ACC112 (cell line): ENCODE data around the gene DYNLT2B.
"Not testable (repeated sequence)": the region's sequence is repeated elsewhere in the genome, so short reads cannot be mapped to it uniquely, and the experiment has no call there.

ENCODE experiments used
- H2AFZ ChIP-seq: fragments of 200-600 bp; sonication (generic); one replicate; pipeline ENCODE4 v1.6.0; 2017; ENCODE audit warnings: antibody characterized with exemption, low read length; ENCODE audit not compliant: unreplicated experiment
- H3K27ac ChIP-seq: fragments of 200-600 bp; sonication (generic); 2 replicates; pipeline ENCODE4 v1.5.1; 2014; ENCODE audit warnings: low read depth, mild to moderate bottlenecking, antibody characterized with exemption, low read length, moderate library complexity
- H3K27me3 ChIP-seq: fragments of 200-600 bp; sonication (generic); 2 replicates; pipeline ENCODE4 v1.6.1; 2014; ENCODE audit warnings: mild to moderate bottlenecking, antibody characterized with exemption, low read length, moderate library complexity, mixed read lengths; ENCODE audit not compliant: insufficient read depth
- H3K36me3 ChIP-seq: fragments of 200-600 bp; sonication (generic); 2 replicates; pipeline ENCODE4 v1.6.1; 2016; ENCODE audit warnings: mild to moderate bottlenecking, antibody characterized with exemption, low read length, moderate library complexity, mixed read lengths; ENCODE audit not compliant: insufficient read depth
- H3K4me1 ChIP-seq: fragments of 200-600 bp; sonication (generic); one replicate; pipeline ENCODE4 v1.6.1; 2016; ENCODE audit warnings: low read length, mixed read lengths; ENCODE audit not compliant: insufficient read depth, unreplicated experiment, control insufficient read depth
- H3K4me3 ChIP-seq: fragments of 200-600 bp; sonication (generic); 2 replicates; pipeline ENCODE4 v1.5.1; 2014; ENCODE audit warnings: mild to moderate bottlenecking, low read depth, low read length
- H3K79me2 ChIP-seq: fragments of 200-600 bp; sonication (generic); one replicate; pipeline ENCODE4 v1.6.0; 2016; ENCODE audit warnings: low read length; ENCODE audit not compliant: control insufficient read depth, unreplicated experiment, insufficient read depth

Gene DYNLT2B

GRCh38 chr3:196327405-196327804 lies 9.4 kb upstream of the DYNLT2B start:
- Histone ChIP-seq H3K4me3 (no peak overlapping the region), H3K27ac (no peak overlapping the region), H3K79me2 (no peaks in the 10 kb centered on the region), H3K4me1 (no peaks in the 10 kb centered on the region), H3K36me3 (0 out of 2 replicates have a peak, but pooled peaks cover 2% of the 10 kb centered on the region), H2AFZ (no peak overlapping the region), H3K27me3 (no peaks in the 10 kb centered on the region)

DNA sequence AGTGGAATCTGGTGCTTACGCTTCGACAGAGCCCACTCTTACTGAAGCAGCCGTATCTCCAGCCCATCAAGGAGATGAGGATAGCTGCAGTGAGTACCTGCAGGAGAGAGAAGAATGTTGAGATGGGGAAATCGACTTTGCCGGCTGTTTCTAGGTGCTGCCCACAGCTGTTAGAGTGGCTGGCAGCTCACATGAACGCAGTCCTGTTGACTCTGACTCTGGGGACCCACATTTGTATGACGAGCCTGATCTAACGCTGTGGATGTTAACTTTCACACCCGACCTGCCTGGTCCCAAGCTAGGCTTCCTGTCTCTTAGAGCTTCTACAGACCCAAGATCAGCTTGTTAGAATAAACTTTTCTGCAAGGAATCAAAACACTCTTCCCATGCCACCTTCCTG lies 8.9 kb upstream of the DYNLT2B start:
- H3K27ac ChIP-seq: no peak overlapping the region
- H2AFZ ChIP-seq: no peak overlapping the region
- 0 out of 2 replicates have a peak, but pooled peaks cover 2% of the 10 kb centered on the region for H3K36me3 ChIP-seq
- H3K4me1 ChIP-seq: no peaks in the 10 kb centered on the region
- H3K27me3 ChIP-seq: no peaks in the 10 kb centered on the region
- no peak overlapping the region for H3K4me3 ChIP-seq
- no peaks in the 10 kb centered on the region for H3K79me2 ChIP-seq

DNA sequence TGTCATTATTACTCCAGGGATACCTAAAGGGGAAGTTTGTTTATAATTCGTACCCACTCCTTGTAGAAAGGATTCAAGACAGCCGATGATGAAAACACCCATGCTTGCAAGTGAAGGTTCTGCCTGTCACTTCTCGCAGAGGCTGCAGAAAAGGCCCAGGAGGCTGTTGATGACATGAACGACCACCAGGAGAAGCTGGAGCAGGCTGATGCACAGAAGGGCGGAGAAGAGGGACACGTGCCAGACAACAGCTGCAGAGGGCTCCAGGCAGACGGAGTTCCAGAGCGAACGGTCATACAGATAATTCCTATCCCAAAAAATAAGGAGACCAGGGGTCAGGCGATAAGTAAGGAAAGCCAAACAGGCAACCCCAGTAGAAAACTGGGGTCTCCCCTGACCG lies 5.7 kb upstream of the DYNLT2B start:
- Histone ChIP-seq H3K27me3 (no peaks in the 10 kb centered on the region), H3K79me2 (no peaks in the 10 kb centered on the region), H3K27ac (no peak overlapping the region), H3K4me3 (no peak overlapping the region), H3K36me3 (0 out of 2 replicates have a peak, but pooled peaks cover 2% of the 10 kb centered on the region), H2AFZ (no peak overlapping the region), H3K4me1 (no peaks in the 10 kb centered on the region)

GRCh38 chr3:196323016-196323415 lies 5.0 kb upstream of the DYNLT2B start:
- H3K4me1 ChIP-seq: no peaks in the 10 kb centered on the region
- no peaks in the 10 kb centered on the region for H3K79me2 ChIP-seq
- H3K27ac ChIP-seq: no peak overlapping the region
- H2AFZ ChIP-seq: no peak overlapping the region
- no peaks in the 10 kb centered on the region for H3K27me3 ChIP-seq
- 0 out of 2 replicates have a peak, but pooled peaks cover 2% of the 10 kb centered on the region for H3K36me3 ChIP-seq
- H3K4me3 ChIP-seq: no peak overlapping the region

- H3K79me2 ChIP-seq: no peaks in the 10 kb centered on the region
- H3K36me3 ChIP-seq: 0 out of 2 replicates have a peak, but pooled peaks cover 2% of the 10 kb centered on the region
- no peak overlapping the region for H3K4me3 ChIP-seq
- H2AFZ ChIP-seq: no peak overlapping the region
- H3K4me1 ChIP-seq: peaks cover 4% of the 10 kb centered on the region
- no peaks in the 10 kb centered on the region for H3K27me3 ChIP-seq
- no peak overlapping the region for H3K27ac ChIP-seq
These were observed 3.1 kb upstream of the DYNLT2B start for GRCh38 chr3:196321162-196321561.

- Histone ChIP-seq H2AFZ (no peak overlapping the region), H3K36me3 (0 out of 2 replicates have a peak, but pooled peaks cover 2% of the 10 kb centered on the region), H3K27ac (no peak overlapping the region), H3K27me3 (no peaks in the 10 kb centered on the region), H3K79me2 (no peaks in the 10 kb centered on the region), H3K4me3 (no peak overlapping the region), H3K4me1 (peaks cover 4% of the 10 kb centered on the region)
These were observed 2.1 kb upstream of the DYNLT2B start for GRCh38 chr3:196320137-196320536.

DNA sequence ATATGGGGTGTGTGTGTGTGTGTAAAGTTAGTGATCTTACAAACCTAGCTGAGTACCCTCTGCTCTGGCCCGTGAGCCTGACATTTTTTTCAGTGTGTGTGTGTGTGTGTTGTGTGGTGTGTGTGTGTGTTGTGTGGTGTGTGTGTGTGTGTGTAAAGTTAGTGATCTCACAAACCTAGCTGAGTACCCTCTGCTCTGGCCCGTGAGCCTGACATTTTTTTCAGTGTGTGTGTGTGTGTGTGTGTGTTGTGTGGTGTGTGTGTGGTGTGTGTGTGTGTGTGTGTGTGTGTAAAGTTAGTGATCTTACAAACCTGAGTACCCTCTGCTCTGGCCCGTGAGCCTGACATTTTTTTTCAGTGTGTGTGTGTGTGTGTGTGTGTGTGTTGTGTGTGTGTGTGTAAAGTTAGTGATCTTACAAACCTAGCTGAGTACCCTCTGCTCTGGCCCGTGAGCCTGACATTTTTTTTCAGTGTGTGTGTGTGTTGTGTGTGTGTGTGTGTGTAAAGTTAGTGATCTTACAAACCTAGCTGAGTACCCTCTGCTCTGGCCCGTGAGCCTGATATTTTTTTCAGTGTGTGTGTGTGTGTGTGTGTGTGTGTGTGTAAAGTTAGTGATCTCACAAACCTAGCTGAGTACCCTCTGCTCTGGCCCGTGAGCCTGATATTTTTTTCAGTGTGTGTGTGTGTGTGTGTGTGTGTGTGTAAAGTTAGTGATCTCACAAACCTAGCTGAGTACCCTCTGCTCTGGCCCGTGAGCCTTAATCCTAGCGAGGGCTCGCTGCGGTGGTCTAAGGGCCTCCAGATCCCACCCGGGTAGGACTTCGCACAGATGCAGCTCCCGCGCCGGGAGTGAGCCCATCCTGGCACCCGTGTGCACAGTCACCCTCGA lies 997 bp downstream of the DYNLT2B start:
- not testable (repeated sequence) for H3K27me3 ChIP-seq, H3K4me1 ChIP-seq, H3K79me2 ChIP-seq, H3K36me3 ChIP-seq
- Histone ChIP-seq H3K4me3 (peak overlapping the region; percentile 81), H3K27ac (peak overlapping the region; percentile 78), H2AFZ (peak overlapping the region; percentile 52)

- no peaks in the 10 kb centered on the region for H3K27me3 ChIP-seq
- H3K27ac ChIP-seq: no peak overlapping the region
- H3K4me3 ChIP-seq: no peak overlapping the region
- no peaks in the 10 kb centered on the region for H3K36me3 ChIP-seq
- H3K4me1 ChIP-seq: peaks cover 4% of the 10 kb centered on the region
- H3K79me2 ChIP-seq: no peaks in the 10 kb centered on the region
- H2AFZ ChIP-seq: no peak overlapping the region
These were observed 2.2 kb downstream of the DYNLT2B start for GRCh38 chr3:196315821-196316220.

DNA sequence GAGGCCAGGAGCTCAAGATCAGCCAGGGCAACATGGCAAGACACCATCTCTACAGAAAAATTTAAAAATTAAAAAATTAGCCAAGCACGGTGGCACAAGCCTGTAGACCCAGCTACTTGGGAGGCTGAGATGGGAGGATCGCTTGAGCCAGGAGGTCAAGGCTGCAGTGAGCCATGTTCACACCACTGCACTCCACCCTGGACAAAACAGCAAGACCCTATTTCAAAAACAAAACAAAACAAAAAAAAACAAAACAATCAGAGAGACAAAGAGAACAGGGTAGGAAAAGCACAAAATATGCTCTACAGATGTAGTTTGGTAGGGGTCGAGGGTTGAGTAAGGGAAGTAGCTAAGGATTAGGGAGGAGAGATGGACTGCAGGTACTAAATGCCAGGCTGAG lies 3.4 kb downstream of the DYNLT2B start:
- no peak overlapping the region for H3K4me3 ChIP-seq
- H3K27ac ChIP-seq: no peak overlapping the region
- H3K79me2 ChIP-seq: no peaks in the 10 kb centered on the region
- H3K27me3 ChIP-seq: no peaks in the 10 kb centered on the region
- H3K36me3 ChIP-seq: no peaks in the 10 kb centered on the region
- H2AFZ ChIP-seq: no peak overlapping the region
- peaks cover 4% of the 10 kb centered on the region for H3K4me1 ChIP-seq

DNA sequence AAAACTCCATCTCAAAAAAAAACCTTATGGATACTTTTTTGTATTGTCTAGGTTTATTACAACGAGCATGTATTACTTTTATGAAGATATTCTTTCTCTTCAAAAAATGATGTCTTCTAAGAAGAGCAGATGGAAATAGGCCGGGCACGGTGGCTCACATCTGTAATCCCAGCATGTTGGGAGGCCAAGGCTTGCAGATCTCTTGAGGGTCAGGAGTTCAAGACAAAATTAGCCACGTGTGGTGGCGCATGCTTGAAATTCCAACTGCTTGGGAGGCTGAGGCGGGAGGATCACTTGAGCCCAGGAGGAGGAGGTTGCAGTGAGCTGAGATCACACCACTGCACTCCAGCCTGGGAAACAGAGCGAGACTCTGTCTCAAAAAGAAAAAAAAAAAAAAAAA lies 4.0 kb downstream of the DYNLT2B start:
- not testable (repeated sequence) for H3K79me2 ChIP-seq, H3K36me3 ChIP-seq

DNA sequence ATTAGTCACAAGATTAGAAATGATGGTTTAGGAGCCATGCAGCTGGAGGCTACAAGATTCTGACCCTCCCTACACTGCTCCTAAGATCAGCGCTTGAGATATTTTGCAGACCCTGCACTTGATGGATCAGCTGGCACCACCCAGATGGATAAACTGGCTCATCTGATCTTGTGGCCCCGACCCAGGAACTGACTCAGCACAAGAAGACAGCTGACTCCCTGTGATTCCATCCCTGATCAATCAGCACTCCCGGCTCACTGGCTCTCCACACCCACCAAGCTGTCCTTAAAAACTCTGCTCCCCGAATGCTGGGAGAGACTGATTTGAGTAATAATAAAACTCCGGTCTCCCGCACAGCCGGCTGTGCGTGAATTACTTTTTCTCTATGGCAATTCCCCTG lies 15.1 kb downstream of the DYNLT2B start:
- H3K4me3 ChIP-seq, H3K27me3 ChIP-seq, H3K79me2 ChIP-seq, H2AFZ ChIP-seq, H3K36me3 ChIP-seq, H3K27ac ChIP-seq, H3K4me1 ChIP-seq: not testable (repeated sequence)

More for the DNA sequence above, 4.0 kb downstream of the DYNLT2B start:
- not testable (repeated sequence) for H3K27me3 ChIP-seq, H3K27ac ChIP-seq, H3K4me3 ChIP-seq, H2AFZ ChIP-seq, H3K4me1 ChIP-seq
